HL-60/S4 treated with retinoic acid at 250 ng/mL for 4 days and 3 days (cell line): ENCODE results near the gene DIPK1A.

Experiments used
- in situ Hi-C: fragments of 300-500 bp; cut with MboI; formaldehyde crosslinking; loops from 2 replicates; pipeline ENCODE4 v1.7.0; 2022; ENCODE audit warnings: low sequenced_read_pairs

The DIPK1A gene

GRCh38 chr1:92879316-92879968 is 81.8 kb downstream of the DIPK1A start:
- in situ Hi-C loops, result no loop called here

- in situ Hi-C loops, result no loop called here
Measured at GRCh38 chr1:92877792-92878191, 83.5 kb downstream of the DIPK1A start.

GRCh38 chr1:92877081-92877711 is 84.1 kb downstream of the DIPK1A start:
- in situ Hi-C loops, result no loop called here

GRCh38 chr1:92876351-92876750 is 84.9 kb downstream of the DIPK1A start:
- in situ Hi-C loops, result no loop called here

GRCh38 chr1:92874987-92875386 is 86.3 kb downstream of the DIPK1A start:
- in situ Hi-C loops, result no loop called here

- in situ Hi-C loops, result no loop called here
Measured at GRCh38 chr1:92872719-92873118, 88.5 kb downstream of the DIPK1A start.

GRCh38 chr1:92870591-92870990 is 90.7 kb downstream of the DIPK1A start:
- in situ Hi-C loops, result no loop called here

- in situ Hi-C loops, result loop anchor here (5.0 kb wide), 1 partner anchor 133 kb away; no protein-coding TSS in a partner anchor
Measured at GRCh38 chr1:92864131-92864530, 97.1 kb downstream of the DIPK1A start.

GRCh38 chr1:92862605-92863004 is 98.7 kb downstream of the DIPK1A start:
- in situ Hi-C loops, result loop anchor here (5.0 kb wide), 1 partner anchor 135 kb away; no protein-coding TSS in a partner anchor

GRCh38 chr1:92859400-92860039 is 101.7 kb downstream of the DIPK1A start:
- in situ Hi-C loops, result loop anchor here (5.0 kb wide), 1 partner anchor 138 kb away; no protein-coding TSS in a partner anchor

GRCh38 chr1:92858564-92859399 is 102.5 kb downstream of the DIPK1A start:
- in situ Hi-C loops, result no loop called here

- in situ Hi-C loops, result no loop called here
Measured at GRCh38 chr1:92857817-92858216, 103.4 kb downstream of the DIPK1A start.

GRCh38 chr1:92855236-92855635 is 106.0 kb downstream of the DIPK1A start:
- in situ Hi-C loops, result no loop called here

GRCh38 chr1:92854101-92854785 is 107.0 kb downstream of the DIPK1A start:
- in situ Hi-C loops, result no loop called here

GRCh38 chr1:92853299-92853698 is 108.0 kb downstream of the DIPK1A start:
- in situ Hi-C loops, result no loop called here

GRCh38 chr1:92851729-92852128 is 109.5 kb downstream of the DIPK1A start:
- in situ Hi-C loops, result no loop called here

- in situ Hi-C loops, result no loop called here
Measured at GRCh38 chr1:92850019-92850418, 111.2 kb downstream of the DIPK1A start.

GRCh38 chr1:92848201-92848600 is 113.1 kb downstream of the DIPK1A start:
- in situ Hi-C loops, result no loop called here

- in situ Hi-C loops, result no loop called here
Measured at GRCh38 chr1:92845908-92846307, 115.4 kb downstream of the DIPK1A start.

- in situ Hi-C loops, result no loop called here
Measured at GRCh38 chr1:92844439-92844838, 116.8 kb downstream of the DIPK1A start.
